ENCODE data around the gene BDKRB2.

The BDKRB2 gene

GRCh38 chr14:96255501-96256366 is 51.1 kb downstream of the BDKRB2 start, which contains the start of gene BDKRB1:
BDKRB1 (plus strand) TSS chr14:96256210; CDS start chr14:96263683, 7,473 bp downstream.
- DNase-seq, result no peak

DNA sequence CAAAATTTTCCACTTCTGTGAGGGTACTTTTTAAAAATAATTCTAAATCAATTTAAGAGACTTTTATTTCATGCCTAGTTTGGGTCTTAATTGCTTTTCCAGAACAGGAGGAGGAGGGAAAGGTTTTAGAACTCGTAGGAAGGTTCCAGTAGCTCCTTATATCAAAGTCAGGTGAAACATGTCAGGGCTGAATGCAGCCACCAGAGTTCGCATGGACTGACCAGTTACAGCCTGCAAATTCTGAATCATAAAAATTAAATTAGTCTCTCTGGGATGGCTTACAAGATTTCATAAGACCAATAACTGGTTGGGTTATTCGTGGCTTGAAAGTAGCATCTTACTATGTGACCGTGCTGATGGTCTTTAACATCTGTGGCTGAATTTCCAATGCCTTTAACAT is 51.8 kb downstream of the BDKRB2 start:
- no peak for DNase-seq

DNA sequence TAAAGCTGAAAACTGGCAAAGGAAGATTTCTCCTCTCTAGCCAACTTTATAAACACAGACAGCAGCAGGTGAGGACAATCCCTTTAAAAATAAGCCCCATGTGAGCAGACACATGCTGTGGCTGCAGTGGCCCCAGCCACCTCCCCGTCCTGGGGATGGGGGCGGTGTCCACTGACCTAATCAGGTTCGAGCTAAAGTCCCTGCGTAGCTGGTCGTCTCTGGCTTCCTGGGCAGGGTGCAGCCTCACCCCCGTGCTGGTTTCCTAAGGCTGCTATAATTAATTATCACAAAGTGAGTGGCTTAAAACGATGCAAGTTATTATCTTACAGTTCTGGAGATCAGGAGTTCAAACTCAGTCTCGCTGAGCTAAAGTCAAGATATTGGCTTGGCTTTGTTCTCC is 52.4 kb downstream of the BDKRB2 start:
- no peak for DNase-seq

- DNase-seq, result no peak
Measured at GRCh38 chr14:96257900-96258299, 53.3 kb downstream of the BDKRB2 start.

DNA sequence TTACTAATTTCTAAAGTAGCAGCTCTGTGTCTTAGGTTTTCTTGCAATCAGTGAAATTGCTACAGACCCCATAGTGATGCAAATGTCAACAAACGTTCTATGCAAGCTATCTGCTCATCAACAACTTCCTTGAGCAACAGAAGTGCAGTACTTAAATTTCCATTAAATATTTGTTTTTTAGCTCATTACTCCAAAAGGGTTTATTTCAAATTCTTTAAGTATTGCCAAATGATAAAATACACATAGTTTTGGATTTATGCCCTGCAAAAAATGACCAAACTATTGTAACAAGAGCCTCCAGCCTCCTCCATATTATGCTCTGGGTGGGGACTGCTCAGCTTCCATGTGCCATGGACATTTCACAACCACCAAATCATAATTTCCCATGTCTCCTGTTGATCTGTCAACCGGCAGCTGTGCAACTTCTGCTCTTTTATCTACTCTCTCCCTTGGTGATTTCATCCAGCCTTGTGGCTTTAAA is 55.7 kb downstream of the BDKRB2 start:
- peak; percentile 17 for DNase-seq

GRCh38 chr14:96261053-96261452 is 56.4 kb downstream of the BDKRB2 start:
- DNase-seq, result peak; percentile 53

DNA sequence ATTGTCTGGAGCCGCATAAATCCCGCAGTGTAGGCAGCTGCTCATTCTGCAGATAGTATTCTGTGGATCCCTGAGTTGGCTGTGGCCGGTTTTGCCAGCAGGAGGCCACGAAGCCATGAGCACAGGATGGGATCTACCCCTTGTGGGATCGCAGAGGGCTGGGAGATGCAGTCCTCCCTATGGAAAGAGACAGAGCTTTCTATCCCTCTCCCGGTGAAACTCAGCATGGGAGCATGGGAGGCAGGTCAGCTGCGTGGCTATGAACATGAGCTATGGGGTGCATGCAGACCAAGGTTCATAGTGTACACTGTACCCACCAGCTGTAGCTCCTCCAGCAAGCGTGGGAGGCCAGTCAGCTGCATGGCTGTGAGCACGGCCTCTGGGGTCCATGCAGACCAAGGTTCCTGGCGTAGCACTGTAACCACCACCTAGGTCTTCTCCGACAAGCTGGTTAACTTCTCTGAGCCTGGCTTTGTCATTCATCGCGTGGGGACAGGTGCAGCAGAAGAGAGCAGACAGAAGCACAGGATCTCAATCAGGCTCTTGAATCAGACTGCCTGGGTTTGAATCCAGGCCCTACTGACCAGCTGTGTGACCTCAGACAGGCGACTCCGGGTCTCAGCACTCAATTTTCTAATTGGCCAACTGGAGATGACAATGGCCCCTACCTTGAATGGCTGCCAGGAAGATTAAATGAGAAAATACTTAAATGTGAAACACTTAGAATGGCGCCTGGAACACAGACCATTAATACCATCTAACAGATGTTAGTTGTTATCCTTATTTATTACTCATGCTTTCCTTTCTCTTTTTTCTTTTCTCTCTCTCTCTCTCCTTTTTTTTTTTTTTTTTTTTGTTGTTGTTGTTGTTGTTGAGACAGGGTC is 57.4 kb downstream of the BDKRB2 start:
- DNase-seq, result peak; percentile 55

- DNase-seq, result no peak
Measured at GRCh38 chr14:96263347-96264199, 58.9 kb downstream of the BDKRB2 start.

GRCh38 chr14:96264200-96264553 is 59.5 kb downstream of the BDKRB2 start:
- no peak for DNase-seq

DNA sequence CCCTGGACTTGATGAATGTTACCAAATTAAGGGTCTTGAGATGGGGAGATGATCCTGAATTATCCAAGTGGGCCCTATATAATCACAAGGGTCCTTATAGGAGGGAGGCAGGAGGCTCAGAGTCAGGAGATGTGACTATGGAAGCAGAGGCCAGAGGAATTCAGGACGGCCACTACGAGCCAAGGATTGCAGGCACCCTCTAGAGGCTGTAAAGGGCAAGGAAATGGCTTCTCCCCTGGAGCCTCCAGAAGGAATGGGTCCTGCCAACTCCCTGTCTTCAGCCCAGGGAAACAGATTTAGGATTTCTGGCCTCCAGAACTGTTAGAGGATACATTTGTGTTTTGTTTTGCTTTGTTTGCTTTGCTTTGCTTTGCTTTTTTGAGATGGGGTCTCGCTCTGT is 60.2 kb downstream of the BDKRB2 start:
- no peak for DNase-seq

DNA sequence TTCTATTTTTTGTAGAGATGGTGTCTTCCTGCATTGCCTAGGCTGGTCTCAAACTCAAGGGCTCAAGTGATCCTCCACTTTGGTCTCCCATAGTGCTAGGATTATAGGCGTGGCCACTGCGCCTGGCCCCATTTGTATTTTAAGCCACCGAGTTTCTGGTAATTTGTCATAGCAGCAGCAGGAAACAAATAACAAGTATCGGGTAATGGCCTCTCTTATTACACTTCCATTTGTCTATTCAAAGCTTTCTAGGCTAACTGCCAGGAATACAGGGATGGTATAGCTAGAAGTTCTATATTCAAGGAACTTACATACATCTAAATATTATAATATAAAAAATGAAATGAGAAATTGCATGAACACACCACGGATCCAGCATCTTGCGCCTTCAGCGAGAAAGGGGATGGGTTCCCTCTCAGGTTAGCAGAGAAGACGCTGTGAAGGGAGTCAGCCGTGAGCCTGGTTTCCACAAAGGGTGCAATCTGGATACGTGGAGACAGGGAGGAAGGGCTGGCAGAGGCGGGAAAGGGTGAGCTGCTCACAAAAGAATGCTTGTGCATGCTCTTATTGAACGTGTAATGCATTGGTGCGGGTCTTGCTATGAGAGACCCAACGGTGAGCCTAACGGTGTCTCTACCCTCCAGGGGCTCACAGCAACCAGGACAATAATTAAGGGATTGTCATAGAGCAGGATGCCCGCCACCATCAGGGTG is 60.9 kb downstream of the BDKRB2 start:
- DNase-seq, result no peak

GRCh38 chr14:96267336-96267735 is 62.7 kb downstream of the BDKRB2 start:
- peak; percentile 64 for DNase-seq

DNA sequence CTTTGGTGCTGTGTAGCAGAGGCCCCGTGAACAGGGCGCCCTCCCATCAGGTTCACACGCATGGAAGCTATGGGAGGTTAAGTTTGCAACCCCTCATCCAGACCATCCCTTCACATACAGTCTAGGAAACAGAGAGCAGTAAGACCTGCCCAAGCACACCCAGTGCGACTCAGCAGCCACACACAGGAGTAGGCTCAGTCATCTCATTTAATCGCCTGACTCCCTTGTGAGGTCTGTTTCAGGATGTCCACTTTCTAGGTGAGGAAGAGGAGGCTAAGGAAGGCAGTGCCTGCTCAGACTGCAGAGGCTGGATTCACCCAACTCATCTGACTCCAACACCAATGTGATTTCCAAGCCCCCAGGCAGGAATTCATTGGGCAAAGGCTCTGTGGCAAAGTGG is 63.3 kb downstream of the BDKRB2 start:
- DNase-seq, result no peak

DNA sequence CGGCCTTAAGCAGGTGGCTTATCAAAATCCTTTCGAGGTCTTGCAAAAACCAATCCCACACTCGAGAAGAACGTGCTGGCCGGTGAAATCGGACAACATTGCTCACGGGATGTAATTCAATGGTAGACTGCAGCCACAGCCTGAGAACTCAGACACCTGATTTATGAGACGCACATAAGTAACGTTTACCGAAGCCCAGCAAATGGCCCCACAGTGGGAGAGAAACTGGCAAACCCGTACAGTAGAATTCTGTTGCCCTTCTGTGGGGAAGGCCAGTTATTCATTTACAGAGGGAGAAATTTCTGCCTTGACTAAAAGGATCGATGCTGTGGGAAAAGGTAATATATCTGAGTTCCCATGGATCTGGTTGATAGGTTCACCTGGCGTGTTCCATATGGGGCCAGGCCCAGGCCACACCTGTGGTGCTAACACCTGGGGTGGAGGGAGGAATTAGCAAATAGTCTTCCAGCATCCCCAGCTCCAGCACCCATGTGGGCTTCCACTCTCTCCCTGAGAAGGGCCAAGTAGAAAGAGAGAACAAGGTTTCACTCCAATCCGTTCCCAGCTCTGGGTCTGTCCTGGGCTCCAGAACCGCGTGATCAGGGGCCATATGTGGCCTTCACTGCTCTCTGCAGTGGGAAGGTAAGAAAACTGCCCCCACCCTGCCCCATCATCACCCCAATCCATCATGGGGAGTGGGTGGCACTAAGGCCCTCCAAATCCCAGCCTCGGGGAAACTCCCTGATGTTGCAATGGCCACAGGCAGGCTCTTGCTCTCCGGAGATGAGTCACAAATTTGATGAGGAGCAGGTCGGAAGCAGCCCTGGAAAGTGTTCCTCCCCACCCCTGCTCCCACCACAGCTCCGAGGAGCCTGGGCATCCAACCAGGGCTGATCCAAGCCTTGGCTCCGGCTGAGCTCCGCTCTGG is 64.1 kb downstream of the BDKRB2 start:
- no peak for DNase-seq

GRCh38 chr14:96269359-96269710 is 64.7 kb downstream of the BDKRB2 start:
- no peak for DNase-seq

DNA sequence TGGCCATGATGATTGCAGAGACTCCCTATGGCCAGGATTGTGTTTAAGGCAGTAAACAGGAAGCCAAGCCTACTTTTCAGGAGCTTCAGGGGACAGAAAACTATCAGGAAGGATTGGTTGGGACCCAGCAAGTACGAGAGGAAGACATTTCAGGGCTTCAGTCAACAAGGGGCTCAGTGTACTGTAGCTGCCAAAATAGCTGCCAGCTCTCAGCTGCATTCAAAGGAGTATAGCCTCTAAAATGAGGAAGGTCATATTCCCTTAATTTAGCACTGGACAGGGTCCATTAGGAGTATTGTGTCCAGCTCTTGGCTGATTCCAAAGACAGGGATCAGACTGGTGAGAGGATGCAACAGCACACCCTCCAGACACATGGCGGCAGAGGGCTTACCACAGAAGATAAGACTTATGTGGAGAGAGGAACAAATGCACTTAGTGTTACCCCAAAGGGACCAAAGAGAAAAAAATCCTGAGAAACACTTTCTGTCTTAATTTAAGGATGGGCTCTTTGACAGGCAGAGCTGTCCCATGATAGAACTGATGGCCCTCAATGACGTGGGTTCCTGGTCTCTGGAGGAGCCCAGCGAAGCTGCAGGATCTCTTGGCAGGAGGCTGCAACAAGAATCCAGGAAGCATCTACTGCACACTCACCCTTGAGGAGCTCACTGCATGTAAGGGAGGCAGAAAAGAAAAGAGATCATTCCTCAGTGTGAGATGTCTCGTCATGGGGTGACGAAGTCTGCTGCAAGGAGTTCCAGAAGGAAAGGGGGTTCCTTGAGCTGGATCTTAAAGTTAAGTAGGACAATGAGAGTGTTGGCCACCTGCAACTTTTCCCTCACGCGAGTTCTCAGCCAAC is 66.2 kb downstream of the BDKRB2 start:
- no peak for DNase-seq

DNA sequence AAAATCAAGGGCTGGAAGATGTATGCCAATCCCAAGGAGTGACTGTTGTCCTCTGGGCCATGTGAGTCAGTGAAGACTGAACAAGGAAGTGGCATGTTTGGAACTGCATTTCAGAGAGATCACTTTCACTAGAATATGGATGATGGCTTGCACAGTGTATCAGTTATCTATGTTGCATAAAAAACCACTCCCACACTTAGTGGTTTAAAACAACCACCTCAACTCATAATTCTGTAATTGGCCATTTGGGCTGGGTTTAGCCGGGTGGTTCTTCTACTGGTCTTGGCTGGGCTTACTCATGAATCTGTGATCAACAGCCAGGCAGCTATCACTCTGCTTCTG is 66.8 kb downstream of the BDKRB2 start:
- DNase-seq, result no peak

DNA sequence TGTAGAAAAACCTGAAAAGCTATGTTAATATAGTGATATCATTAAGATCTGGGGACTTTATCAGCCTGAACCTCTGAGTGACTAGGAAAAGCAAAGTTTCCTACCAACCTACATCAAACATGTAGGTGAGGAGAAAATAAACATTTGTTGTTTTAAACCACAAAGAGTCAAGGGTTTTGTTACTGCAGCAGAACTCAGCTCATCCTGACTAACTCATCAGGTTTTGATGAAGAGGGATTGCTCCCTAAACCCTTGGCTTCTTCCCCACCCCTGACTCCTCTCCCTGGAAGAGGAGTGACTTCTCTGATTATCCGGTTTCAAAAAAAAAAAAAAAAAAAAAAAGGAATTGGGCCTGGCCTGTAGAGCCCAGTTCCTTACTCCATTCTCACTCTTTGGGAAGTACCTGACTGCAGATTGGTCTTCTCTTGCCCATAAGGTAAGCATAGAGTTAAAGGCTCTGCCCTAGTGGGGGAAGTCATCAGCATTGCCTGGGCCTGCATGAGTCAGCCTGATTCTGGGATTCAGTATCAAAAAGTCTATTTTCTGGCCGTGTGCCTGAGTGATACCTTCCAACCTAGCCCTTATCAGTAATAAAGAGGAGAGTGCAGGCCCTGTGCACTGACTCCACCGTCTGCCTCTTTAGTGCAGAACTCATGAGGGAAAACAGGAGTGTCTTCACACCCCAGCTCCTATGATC is 68.3 kb downstream of the BDKRB2 start:
- DNase-seq, result no peak

GRCh38 chr14:96273629-96274028 is 69.0 kb downstream of the BDKRB2 start:
- DNase-seq, result no peak

DNA sequence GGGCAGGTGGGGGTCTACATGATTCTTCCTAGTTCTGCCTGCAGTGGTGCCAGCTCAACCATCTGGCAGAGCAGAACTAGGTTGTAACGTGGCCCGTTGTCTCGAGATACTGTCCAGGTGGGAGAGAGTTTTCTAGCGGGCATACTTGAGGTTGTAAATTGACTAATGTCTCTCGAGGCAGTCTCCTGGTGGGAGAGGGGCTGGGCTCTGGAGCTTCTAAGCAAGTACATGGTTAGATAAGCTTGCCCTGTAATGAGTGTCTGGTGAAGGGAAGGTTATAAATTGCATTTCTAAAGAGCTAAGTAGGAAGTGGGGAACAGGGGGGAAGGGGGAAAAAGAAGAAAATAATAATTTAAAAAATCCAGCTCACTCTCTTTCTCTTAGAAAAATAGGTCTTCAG is 69.5 kb downstream of the BDKRB2 start:
- no peak for DNase-seq

Data from NCI-H146 (cell line).